ENCODE results near the gene RUSC2.

- no peak for TF ChIP-seq POLR2AphosphoS5 (IDR thresholded peaks at IDR 0.05; ENCODE audit: low read depth)
- no peak for TF ChIP-seq CTCF (IDR thresholded peaks at IDR 0.05; ENCODE audit: insufficient read depth, low read length)
- TF ChIP-seq REST (IDR thresholded peaks at IDR 0.05; ENCODE audit: insufficient replicate concordance, low read depth) = no peak
These were observed 19.0 kb upstream of the RUSC2 start for GRCh38 chr9:35470894-35471293.
